HepG2 (cell line): ENCODE measurements around the gene ISCA2. TPM values are rescaled to one million over a fixed set of nuclear protein-coding genes. Genes with fewer than 3 reads are reported as not detected.

Source experiments
- ATM ChIP-seq: fragments of 450-650 bp; IDR thresholded peaks from 2 replicates; pipeline ENCODE4 v1.7.1; 2017; ENCODE audit warnings: mild to moderate bottlenecking, borderline replicate concordance
- DRAP1 ChIP-seq: IDR thresholded peaks from 2 replicates; pipeline ENCODE4 v1.6.1; 2016; ENCODE audit warnings: missing genetic modification reagents, missing compliant biosample characterization
- ELF1 ChIP-seq: sonication (generic); formaldehyde crosslinking; IDR thresholded peaks from 2 replicates; pipeline ENCODE4 v1.4.0; 2020; ENCODE audit warnings: missing genetic modification reagents
- FOXK2 ChIP-seq: fragments of 450-650 bp; IDR thresholded peaks from 2 replicates; pipeline ENCODE4 v1.6.1; 2016
- GABPA ChIP-seq, 2 experiments: IDR thresholded peaks; 2 replicates each; pipeline ENCODE4 v1.6.1; 2011 to 2016; ENCODE audit warnings: low read depth in 2 of 2, low read length in 1 of 2, missing biosample characterization in 1 of 2, missing genetic modification characterization in 1 of 2
- HMGXB3 ChIP-seq: sonication (generic); formaldehyde crosslinking; IDR thresholded peaks from 2 replicates; pipeline ENCODE4 v1.4.0; 2020; ENCODE audit warnings: missing genetic modification reagents, borderline replicate concordance
- NR2F2 ChIP-seq: IDR thresholded peaks from 2 replicates; pipeline ENCODE4 v1.6.1; 2012; ENCODE audit warnings: low read depth, inconsistent platforms, borderline replicate concordance
- PLSCR1 ChIP-seq: sonication (generic); formaldehyde crosslinking; IDR thresholded peaks from 2 replicates; pipeline ENCODE4 v1.5.0; 2020; ENCODE audit warnings: missing genetic modification reagents, mild to moderate bottlenecking, borderline replicate concordance
- PRDM15 ChIP-seq: sonication (generic); formaldehyde crosslinking; IDR thresholded peaks from 2 replicates; pipeline ENCODE4 v1.4.0; 2020; ENCODE audit warnings: missing genetic modification reagents
- SIX4 ChIP-seq: sonication (generic); formaldehyde crosslinking; IDR thresholded peaks from 2 replicates; pipeline ENCODE4 v1.4.0; 2020; ENCODE audit warnings: missing genetic modification reagents
- ZMYM4 ChIP-seq: sonication (generic); formaldehyde crosslinking; IDR thresholded peaks from 2 replicates; pipeline ENCODE4 v1.8.1; 2023; ENCODE audit warnings: mild to moderate bottlenecking, missing genetic modification reagents
- ZNF564 ChIP-seq: sonication (generic); formaldehyde crosslinking; IDR thresholded peaks from 2 replicates; pipeline ENCODE4 v1.8.1; 2023; ENCODE audit warnings: mild to moderate bottlenecking, missing genetic modification reagents
- ZNF737 ChIP-seq: sonication (generic); formaldehyde crosslinking; IDR thresholded peaks from 2 replicates; pipeline ENCODE4 v1.5.0; 2020; ENCODE audit warnings: missing genetic modification reagents, mild to moderate bottlenecking, borderline replicate concordance
- ZNF770 ChIP-seq: sonication (generic); formaldehyde crosslinking; IDR thresholded peaks from 2 replicates; pipeline ENCODE4 v1.5.0; 2020; ENCODE audit warnings: mild to moderate bottlenecking, missing genetic modification reagents
- polyA plus RNA-seq, 8 experiments: library from polyadenylated mRNA; depleted of rRNA in 3 of 8; stranded (reverse) in 7 of 8; unstranded in 1 of 8; fragments of >200 nt; fragmentation: Illumina TruSeq in 4 of 8; extraction: Trizol in 4 of 8; gene quantifications; 2 replicates each; pipeline versions ENCODE4 v1.2.1 to v1.2.3, GENCODE V29; 2011 to 2016; ENCODE audit warnings: low read depth in 4 of 8, missing spikeins in 1 of 8, mixed read lengths in 1 of 8; ENCODE audit not compliant: insufficient read depth in 1 of 8
- total RNA-seq, 5 experiments: library from RNA; depleted of rRNA; stranded (reverse); fragments of >200 nt; fragmentation: Illumina TruSeq; extraction: Trizol; gene quantifications; 2 replicates each; pipeline ENCODE4 v1.2.3, GENCODE V29; 2016; ENCODE audit warnings: low read depth in 1 of 5

ISCA2 gene
- total and polyA plus RNA-seq, 2 of the 13 experiments (the other 11 are each of a cell fraction or from before 2014, with no cell fraction given) = 32.1 to 43.4 TPM

GRCh38 chr14:74492776-74493342, 706 bp upstream of the ISCA2 start, which contains the start of gene NPC2 (continued):
- TF ChIP-seq ZNF737 (CRISPR knock-in tag) = no peak
- no peak for TF ChIP-seq ZNF564 (CRISPR knock-in tag)
- no peak for TF ChIP-seq ATM
- TF ChIP-seq ELF1 (CRISPR knock-in tag) = no peak
- TF ChIP-seq GABPA (IDR thresholded peaks at IDR 0.05; ENCODE audit: low read depth, low read length) = no peak
- no peak for TF ChIP-seq GABPA (CRISPR knock-in tag; IDR thresholded peaks at IDR 0.05; ENCODE audit: low read depth)
- TF ChIP-seq ZMYM4 (CRISPR knock-in tag) = peak; percentile 45; the same call in 1 of the 2 replicates
- no peak for TF ChIP-seq HMGXB3 (CRISPR knock-in tag)
- TF ChIP-seq FOXK2 = no peak
- TF ChIP-seq NR2F2 = no peak
- TF ChIP-seq ZNF770 (CRISPR knock-in tag) = peak; percentile 7; the same call in 1 of the 2 replicates
- TF ChIP-seq DRAP1 (CRISPR knock-in tag) = no peak
- TF ChIP-seq PLSCR1 (CRISPR knock-in tag) = no peak
- TF ChIP-seq SIX4 (CRISPR knock-in tag) = no peak; the same call in 1 of the 2 replicates
- no peak for TF ChIP-seq PRDM15
